HG03460 (cell line): ENCODE measurements around the gene TNC.

ENCODE experiments used
- ATAC-seq: cut with Tn5 transposase; IDR thresholded peaks from one replicate; pipeline ENCODE4 v1.9.1; 2021; ENCODE audit not compliant: unreplicated experiment

TNC gene

DNA sequence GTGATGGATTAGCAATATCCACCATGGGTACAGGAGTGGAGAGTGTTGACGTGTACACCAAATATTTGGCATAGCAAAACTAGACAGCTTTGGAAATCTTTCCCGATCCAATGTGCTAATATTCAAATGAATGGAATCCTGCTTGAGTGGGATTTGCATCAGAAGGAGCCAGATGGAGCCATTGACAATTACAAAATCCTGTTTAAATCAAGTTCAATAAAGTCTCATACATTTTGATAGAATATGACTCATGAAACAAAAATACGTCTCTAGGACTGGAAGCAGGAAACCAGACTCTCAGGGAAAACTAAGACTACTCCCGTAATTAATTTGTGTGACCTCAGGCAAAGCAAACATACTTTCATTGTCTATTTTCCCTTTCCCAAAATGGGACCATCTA, 13.0 kb downstream of the TNC start:
- no peak for ATAC-seq

DNA sequence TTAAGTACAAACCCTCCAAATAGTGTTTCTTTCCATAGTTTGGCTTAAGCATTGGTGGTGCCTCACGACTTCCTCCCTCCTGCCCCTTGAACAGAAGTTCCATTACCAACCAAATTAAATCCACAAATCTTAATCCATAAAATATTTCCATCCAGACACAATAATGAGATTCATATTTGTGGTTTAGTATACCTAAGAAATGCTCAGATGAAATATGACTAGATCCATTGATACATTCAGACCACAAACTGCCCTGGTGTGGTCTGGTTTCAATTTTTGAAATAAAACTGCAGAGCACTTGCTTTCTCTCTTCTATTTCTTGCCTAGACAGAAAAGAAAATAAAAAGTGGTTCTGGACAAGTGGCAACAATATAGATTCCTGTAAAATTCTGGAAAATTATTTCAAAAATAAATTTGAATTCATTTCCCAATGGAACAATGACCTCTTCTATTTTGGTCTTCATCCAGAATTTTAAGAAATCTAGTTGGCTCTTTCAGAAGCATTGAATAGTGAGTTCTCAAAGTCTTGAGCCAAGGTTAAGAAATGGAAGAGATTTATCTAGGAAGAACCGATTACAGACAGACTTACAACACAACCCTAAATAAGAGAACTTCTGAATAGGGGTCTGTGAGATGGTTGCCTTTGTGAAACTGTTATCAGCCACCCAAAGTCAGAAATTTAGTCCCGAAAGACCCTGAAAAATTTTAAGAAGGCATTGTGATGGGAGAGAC, 14.0 kb downstream of the TNC start:
- no peak for ATAC-seq

DNA sequence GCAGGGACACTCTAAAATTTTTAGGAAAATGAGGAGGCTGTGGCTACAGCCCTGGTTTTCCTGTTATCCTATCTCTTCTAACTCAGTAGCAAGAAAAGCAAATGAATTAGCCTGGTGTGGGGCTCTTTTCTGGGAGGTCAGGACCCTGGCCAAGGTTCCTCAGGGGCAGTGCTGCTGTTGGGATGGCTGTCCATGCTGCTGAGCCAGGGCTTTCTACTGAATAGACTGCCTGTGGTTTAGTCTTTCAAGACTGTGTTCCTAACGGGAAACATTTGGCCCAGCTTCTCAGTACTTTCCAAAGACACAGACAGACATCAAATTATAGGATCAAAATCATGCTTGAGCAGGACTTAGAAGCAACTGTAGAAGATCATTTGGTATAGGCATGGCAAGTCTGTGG, 18.1 kb downstream of the TNC start:
- ATAC-seq: no peak

DNA sequence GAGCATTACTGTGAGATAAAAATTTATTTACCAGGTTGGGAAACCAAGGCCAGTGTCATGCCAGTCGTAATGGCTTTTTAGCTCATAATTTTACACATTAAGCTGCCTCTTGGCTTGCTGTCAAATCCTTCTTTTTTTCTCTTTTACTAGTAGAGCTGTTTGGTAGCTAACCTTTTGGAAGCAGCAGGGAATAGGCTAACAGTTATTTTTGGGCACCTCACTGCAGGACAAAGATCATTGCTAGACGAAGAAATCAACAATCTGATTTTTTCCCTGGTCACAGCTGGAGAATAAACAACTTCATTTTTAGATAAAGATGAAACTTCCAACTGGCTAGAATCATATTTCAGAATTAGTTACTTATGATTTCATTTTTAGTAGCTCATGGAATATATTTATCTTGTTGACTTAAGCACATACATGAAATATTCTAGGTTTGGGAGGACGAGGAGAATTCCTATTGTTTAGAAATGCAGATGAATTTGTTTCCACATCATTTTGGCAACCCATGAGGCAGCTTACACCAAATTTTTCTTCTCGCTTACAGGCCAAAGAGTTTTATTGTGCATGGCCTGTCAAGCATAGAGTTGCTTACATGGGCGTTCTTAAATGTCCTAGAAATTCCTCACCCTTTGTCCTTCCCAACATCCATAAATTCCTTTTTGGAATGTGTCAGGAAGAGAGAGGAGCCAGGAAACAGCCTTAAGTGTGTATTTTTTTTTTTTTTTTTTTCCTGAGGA, 19.6 kb downstream of the TNC start:
- no peak for ATAC-seq

DNA sequence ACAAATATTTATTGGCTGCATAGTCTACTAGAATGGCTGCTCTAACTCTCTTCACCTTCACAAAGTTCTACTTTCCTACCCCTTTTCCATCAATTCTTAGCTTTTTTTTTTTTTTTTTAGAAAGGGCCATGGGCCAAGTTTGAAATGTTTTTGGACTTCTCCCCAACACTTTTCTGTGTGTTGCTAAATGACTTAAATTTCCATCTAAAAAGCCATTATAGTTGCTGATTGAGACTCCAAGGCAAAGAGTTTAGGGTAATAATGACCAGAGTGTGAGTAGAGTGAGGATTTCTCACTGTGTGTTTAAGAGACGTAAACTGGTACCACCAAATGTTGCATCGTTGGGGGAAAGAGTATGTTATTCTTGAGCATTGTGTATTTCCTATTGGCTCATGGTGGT, 24.4 kb downstream of the TNC start:
- no peak for ATAC-seq

DNA sequence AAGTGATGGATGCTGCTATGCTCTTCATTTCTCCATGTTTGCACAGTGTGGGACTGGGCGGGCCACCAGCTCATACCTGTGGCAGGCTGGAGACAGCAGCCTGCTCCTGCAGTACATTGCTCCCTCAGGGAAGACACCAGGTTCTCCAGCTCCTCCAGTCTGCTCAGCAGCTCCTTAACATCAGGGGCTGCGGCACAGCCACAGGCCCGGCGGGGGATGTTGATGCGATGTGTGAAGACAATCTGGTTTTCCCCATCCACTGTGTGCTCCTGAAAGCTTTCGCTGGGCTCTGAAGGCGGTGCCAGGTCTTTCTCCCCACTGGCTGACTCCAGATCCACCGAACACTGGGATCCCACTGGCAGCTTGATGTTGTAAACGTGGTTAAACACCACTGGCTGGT, 27.5 kb downstream of the TNC start:
- ATAC-seq: no peak

DNA sequence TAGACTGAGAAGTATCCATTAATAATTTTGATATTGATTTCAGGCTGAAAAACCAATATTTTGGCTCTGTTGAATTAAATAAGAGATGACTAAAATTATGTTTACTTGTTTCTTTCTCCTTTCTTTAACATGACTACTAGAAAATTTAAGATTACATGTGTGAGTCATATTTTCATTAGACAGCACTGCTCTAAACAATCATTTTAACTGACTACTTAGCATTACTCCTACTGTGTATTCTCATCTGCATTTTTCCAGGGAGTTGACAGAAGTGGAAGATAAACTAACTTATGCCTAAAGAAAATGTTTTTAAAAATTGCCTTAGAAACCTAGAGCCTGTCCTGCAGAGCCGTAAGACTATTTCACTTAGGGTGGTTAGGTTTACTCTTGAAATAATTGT, 29.1 kb downstream of the TNC start:
- no peak for ATAC-seq

DNA sequence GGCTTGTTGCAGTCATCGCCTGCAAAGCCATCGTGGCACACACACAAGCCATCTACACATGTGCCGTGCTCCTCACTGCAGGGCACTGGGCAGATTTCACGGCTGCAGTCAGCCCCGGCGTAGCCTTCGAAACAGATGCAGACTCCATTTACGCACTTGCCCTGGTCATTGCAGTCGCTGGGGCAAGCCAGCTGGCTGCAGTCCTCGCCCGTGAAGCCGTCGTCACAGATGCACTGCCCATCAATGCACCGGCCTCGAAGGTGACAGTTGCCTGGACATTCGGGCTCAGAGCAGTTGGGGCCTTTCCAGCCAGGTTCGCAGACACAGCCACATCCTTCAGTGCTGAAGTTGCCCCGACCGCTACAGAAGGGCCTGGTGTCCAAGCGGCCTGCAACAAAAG, 31.1 kb downstream of the TNC start:
- no peak for ATAC-seq

DNA sequence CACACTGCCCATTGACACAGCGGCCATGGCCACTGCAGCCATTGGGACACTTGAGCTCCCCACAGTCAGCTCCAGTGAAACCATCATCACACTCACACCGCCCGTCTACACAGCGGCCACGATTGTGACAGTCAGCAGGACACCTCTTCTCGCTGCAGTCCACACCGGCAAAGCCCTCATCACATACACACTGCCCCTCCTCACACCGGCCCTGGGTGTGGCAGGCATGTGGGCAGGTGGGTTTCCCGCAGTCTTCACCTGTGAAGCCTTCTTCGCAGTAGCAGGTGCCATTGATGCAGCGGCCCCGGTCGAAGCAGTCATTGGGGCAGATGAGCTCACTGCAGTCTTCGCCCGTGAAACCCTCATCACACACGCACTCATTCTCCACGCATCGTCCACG, 31.5 kb downstream of the TNC start:
- ATAC-seq: no peak

DNA sequence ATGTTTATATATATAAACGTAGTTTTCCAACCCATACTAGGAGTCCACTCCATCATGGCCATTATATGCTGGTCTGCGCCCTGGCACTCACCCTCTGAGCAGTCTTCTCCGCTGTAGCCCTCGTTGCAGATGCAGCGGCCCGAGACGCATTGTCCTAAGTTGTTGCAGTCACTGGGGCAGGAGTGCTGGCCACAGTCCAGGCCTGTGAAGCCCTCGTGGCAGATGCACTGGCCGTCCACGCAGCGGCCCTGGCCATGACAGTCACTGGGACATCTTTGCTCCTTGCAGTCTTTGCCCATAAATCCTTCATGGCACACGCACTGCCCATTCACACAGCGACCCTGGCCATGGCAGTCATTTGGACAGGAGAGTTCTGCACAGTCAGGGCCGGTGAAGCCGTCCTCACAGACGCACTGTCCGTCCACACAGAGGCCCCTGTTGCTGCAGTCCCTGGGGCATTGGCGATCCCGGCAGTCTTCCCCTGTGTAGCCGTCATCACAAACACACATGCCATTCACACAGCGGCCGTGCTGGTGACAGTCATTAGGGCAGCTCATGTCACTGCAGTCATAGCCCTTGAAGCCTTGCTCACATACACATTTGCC, 32.1 kb downstream of the TNC start:
- no peak for ATAC-seq

DNA sequence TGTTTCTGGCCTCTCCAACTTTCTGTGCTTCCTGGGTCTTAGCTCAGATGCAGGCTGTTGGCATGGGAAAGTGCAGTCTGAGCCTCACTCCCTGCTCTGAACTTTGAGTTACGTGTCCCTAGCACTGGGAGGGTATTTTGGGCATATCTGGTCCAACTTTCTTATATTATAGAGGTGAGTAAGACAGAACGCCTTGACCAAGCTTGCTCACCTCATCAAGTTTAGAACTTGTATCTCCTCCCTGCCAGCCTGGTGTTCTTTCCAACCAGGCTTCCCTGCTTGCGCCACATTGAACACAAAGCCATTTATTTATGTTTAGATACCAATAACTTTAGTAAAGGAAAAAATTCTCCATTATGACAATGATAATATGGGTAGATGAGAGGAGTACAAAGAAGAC, 33.2 kb downstream of the TNC start:
- no peak for ATAC-seq

DNA sequence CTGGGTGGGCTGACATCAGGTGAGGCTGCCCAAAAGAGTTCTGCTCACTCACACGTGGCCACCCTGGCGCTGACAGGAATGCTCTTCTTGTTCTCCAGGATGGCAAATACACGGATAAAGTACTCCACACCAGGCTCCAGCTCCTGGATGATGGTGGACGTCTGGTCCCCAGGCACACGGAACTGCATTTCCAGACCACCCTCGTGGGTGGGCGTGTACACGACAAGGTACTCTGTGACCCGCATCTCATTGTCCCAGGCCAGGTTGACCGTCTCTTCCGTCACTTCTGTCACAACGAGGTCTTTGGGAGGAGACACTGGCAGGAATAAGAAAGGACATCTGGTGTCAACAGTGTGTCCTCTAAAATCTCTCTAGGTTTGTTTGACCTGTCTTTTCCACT, 33.8 kb downstream of the TNC start:
- ATAC-seq: no peak

DNA sequence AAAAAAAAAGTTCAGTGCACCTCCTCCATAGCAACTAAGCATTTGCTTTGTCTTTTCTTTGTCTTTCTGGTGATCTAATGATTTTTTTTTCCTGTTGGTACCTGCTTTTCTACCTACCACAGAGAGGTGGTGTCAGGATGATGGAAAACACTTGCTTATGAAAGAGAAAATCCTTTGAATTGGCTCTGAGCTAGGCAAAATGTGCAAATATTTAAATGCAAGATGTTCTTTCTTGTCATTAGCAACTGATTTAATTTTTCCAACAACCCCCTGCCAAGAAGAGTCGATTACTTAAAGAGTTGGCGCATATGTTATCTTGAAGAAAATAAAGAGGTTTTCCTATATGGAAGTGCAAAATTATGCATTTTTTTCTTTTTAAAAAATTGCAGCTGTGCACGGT, 37.7 kb downstream of the TNC start:
- ATAC-seq: no peak

DNA sequence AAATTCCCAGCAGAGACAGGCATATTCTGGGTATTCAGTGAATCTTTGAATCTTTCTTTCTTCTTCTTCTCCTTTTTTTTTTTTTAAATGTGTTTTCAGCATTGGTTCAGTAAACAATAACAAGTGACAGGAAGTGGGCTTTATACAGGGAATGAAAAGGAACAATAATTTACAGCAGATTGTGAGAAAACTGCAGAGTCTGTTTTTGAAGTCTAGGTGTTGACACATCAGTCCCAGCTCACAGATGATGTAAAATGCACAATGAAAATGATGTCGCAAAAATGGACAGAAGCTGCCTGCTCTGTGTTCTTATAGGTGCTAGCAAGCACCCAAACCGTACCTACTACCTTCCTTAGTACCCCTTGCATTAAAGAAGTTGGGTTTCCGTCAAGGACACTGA, 38.8 kb downstream of the TNC start:
- ATAC-seq: no peak

DNA sequence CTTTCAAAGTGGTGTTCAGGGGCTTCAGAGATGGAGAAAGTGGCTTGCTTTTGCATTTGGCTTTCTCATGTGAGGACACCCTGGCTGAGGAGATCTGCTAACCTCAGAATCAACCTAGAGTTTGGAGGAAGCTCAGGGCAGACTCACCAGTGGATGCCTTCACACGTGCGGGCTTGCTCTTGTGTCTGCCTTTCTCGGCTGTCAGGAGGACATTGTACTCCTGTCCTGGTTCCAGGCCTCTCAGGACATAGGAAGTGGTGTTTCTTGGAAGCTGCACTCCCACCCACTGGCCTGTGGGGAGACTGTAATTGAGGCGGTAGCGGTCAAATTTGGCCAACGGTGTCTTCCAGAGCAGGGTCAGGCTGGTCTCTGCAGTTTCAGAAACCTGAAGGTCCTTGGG, 44.5 kb downstream of the TNC start:
- no peak for ATAC-seq

DNA sequence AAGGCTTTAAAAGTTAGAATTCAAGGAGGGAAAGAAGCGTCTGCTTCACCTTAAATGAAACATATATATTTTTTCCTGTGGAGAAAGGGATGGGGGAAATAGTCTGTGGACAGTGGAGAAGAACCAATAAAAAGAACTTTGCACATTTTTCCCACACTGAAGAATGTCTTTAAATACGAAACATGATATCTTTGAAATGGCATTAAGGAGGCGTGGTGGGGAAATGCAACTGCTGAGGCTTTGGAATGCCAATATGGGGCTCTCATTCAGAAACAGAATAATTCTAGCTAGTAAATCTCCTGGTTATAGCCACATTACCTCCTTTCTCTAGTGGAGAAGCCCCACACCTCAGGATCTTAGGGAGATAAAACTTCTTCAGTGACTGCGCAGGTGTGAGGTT, 46.8 kb downstream of the TNC start:
- no peak for ATAC-seq

DNA sequence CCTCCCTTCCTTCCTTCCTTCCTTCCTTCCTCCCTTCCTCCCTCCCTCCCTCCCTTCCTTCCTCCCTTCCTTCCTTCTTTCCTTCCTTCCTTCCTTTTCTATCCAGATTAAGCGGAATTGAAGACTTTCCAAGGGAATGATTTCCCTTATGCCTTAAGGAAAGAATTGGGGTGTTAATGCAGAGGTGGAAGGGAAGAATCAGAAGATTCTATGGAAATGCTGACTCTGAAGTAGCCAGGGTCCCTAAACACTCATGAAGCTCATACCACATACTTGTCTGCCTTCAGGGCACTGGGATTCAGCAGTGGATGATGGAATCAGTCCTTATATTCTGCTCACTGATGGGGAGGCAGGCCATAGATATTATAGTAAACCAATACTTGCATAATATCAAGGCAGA, 48.2 kb downstream of the TNC start:
- no peak for ATAC-seq

DNA sequence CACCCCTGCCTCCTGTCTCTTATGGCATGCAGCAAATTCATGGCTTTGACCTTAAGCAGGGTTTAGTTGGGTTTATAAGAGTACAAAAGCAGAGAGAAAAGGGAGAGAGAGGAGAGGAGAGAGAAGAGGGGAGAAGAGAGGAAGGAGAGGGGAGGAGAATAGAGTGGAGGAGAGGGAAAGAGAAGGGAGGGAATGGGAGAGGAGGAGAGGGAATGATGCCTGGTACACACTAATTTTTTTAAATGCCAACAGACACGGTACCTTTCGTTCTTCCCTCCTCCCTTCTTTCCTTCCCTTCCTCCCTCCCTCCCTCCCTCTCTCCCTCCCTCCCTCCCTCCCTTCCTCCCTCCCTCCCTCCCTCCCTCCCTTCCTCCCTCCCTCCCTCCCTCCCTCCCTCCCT, 48.7 kb downstream of the TNC start:
- no peak for ATAC-seq

DNA sequence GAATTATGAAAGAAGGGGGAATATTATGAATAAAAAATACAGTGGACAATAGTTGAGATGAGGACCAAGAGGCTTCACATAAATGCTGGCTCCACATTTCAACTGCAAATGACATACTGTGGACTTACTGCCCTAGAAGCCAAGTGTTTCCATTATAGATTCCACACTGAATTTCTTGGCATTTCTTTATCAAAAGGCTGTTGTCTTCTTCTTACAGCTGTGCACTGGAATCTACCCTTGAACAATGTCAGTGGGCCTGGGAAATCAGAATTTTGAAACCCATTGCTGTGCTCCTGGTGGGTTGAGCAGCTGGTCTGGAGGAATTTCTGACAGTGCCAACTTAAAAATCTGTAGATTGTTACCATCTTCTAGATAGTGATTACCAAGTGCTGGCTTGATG, 49.9 kb downstream of the TNC start:
- no peak for ATAC-seq

DNA sequence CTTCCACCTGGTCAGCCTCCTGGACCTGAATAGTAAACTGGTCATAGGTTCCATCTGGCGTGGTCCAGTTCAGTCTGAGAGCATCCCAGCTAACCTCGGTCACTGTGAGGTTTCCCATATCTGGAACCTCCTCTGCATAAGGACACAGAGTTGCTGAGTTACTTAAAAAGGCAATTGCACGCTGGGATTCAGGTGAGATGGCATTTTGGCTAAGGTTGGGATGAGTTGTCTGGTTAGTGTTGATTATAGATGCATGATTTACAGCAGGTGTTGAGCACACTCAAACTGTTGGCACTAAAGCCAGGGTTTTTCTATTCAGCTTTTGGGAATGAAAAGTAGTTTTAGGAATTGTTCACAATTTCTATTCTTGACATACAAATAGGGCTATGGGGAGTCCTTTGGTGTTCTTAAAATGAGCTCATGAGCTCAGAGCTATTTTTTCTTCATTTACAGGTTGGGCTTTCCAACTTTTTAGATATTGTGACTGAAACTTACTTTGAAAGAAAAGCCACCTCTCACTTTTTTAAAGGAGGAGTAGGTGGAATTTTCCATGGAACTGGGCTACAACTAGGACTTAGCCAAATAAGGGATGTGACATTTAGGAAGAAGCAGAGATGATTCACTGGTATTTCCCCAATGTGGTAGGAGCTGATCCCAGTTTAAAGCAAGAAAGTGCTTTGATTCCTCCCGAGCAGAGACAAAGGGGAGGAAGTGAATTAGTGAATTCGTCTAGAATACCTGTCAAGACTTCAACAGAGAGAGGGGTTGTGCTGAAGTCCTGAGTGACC, 54.7 kb downstream of the TNC start:
- ATAC-seq: no peak

DNA sequence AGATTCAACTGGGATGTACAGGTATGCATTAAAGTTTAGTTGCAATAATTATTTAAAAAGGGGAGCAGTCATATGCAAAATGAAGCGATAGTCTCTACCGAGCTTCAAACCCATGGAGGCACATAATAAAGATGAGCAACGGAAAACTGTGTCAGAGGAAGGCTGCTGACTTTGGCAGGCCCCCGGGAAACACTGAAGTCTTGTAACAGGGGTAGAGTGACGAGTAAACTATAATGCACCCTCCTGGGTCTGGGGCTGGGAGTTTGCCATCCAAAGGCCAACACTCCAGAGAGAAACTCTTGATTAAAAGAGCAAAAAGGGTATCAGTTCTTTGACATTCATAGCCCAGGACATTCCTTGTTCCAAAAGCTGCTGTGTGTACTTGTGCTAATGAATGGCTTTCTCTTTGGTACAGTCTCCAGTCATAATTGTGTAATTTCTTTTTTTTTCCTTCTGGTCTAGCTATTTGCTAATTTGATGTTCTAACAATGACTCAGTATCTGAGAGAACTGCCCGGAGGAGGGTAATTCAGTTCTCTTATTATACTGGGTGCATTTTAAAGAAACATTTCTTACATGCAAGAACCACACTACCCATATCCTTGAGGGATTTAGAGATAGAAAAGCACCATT, 59.2 kb downstream of the TNC start:
- ATAC-seq: no peak
